NOMO-1 (cell line): ENCODE measurements around the gene FAM193A.
"Not testable (repeated sequence)": the region's sequence is repeated elsewhere in the genome, so short reads cannot be mapped to it uniquely, and the experiment has no call there.

Experiments used
- DNase-seq, 2 experiments: peaks; one replicate each; lab custom pipeline; 2025; ENCODE audit not compliant: unreplicated experiment in 2 of 2; lab: John Stamatoyannopoulos, UW

FAM193A gene

GRCh38 chr4:2515830-2516550, 20.5 kb upstream of the FAM193A start:
- DNase-seq, result no peak

- no peak for DNase-seq
These were observed 19.8 kb upstream of the FAM193A start for GRCh38 chr4:2516635-2517034.

GRCh38 chr4:2526559-2526958, 9.9 kb upstream of the FAM193A start:
- no peak for DNase-seq

- DNase-seq, result no peak
These were observed 1.5 kb upstream of the FAM193A start for GRCh38 chr4:2534904-2535375.

- peak; percentile 77 to 90 for DNase-seq
These were observed 863 bp upstream of the FAM193A start for GRCh38 chr4:2535376-2536192.

- DNase-seq, result peak; percentile 11 to 14
These were observed 774 bp downstream of the FAM193A start for GRCh38 chr4:2537011-2537830.

- DNase-seq, result not testable (repeated sequence)
These were observed 7.2 kb downstream of the FAM193A start for GRCh38 chr4:2543580-2544191.

- no peak for DNase-seq
These were observed 9.0 kb downstream of the FAM193A start for GRCh38 chr4:2545321-2546013.

- no peak for DNase-seq
These were observed 9.9 kb downstream of the FAM193A start for GRCh38 chr4:2546286-2546823.

GRCh38 chr4:2546961-2547691, 10.7 kb downstream of the FAM193A start:
- DNase-seq, result not testable (repeated sequence)

- no peak for DNase-seq
These were observed 14.7 kb downstream of the FAM193A start for GRCh38 chr4:2551118-2551517.

- no peak for DNase-seq
These were observed 16.4 kb downstream of the FAM193A start for GRCh38 chr4:2552806-2553205.

GRCh38 chr4:2558301-2558700, 21.9 kb downstream of the FAM193A start:
- no peak for DNase-seq

- no peak for DNase-seq
These were observed 23.7 kb downstream of the FAM193A start for GRCh38 chr4:2560167-2560566.

GRCh38 chr4:2565533-2565932, 29.1 kb downstream of the FAM193A start:
- DNase-seq, result no peak

GRCh38 chr4:2570036-2570435, 33.6 kb downstream of the FAM193A start:
- DNase-seq, result no peak

GRCh38 chr4:2570551-2571222, 34.2 kb downstream of the FAM193A start:
- DNase-seq, result no peak

GRCh38 chr4:2572076-2572475, 35.6 kb downstream of the FAM193A start:
- DNase-seq, result no peak

GRCh38 chr4:2572866-2573265, 36.4 kb downstream of the FAM193A start:
- no peak for DNase-seq
